H1 (cell line): ENCODE data around the gene PEX1. TPM values are rescaled to one million over a fixed set of nuclear protein-coding genes. Genes with fewer than 3 reads are reported as not detected.

Source experiments
- CHD7 ChIP-seq: fragments of 300-600 bp; sonication (generic); IDR thresholded peaks from 2 replicates; pipeline ENCODE4 v1.7.1; 2012; ENCODE audit warnings: low read length, moderate library complexity, mild to moderate bottlenecking, inconsistent platforms; ENCODE audit not compliant: insufficient replicate concordance
- KDM5A ChIP-seq: fragments of 200-600 bp; IDR thresholded peaks from 2 replicates; pipeline ENCODE4 v1.7.1; 2012; ENCODE audit warnings: mild to moderate bottlenecking, low read length, inconsistent platforms, mixed read lengths
- ZNF274 ChIP-seq: IDR thresholded peaks from 2 replicates; pipeline ENCODE4 v1.7.0; 2012; ENCODE audit warnings: low read length, borderline replicate concordance; ENCODE audit errors: extremely low read depth
- polyA plus RNA-seq, 7 experiments: library from polyadenylated mRNA; depleted of rRNA in 3 of 7; stranded (reverse) in 5 of 7; unstranded in 2 of 7; fragments of >200 nt in 5 of 7; fragments of 200-250 nt in 2 of 7; gene quantifications; 1 replicate in 5 of 7; 2 replicates in 1 of 7; 4 replicates in 1 of 7; pipeline versions ENCODE4 v1.2.1 to v1.2.3, GENCODE V29; 2011 to 2013; ENCODE audit warnings: missing spikeins in 2 of 7, mixed read lengths in 2 of 7
- total RNA-seq: library from RNA; stranded (reverse); fragmentation: NEBNext Ultra II Directional; extraction: Animal tissue kit (Norgen Biotek cat#: 25700); gene quantifications from 2 replicates; pipeline ENCODE4 v1.2.1, GENCODE V29; 2021
- TF ChIP-seq, protein P1 (sequence below), 3 experiments: IDR thresholded peaks; 1 replicate in 2 of 3; 2 replicates in 1 of 3; pipeline versions ENCODE4 v1.5.1 to v1.6.1; 2011; ENCODE audit warnings: low read length in 3 of 3, mild to moderate bottlenecking in 3 of 3, inconsistent platforms in 2 of 3, low read depth in 1 of 3, moderate library complexity in 1 of 3; ENCODE audit not compliant: insufficient read depth in 1 of 3; ENCODE audit errors: control extremely low read depth in 1 of 3

Gene PEX1
- total and polyA plus RNA-seq, 2 of the 8 experiments (the other 6 are each of a cell fraction or from before 2014, with no cell fraction given): 16.4 to 23.9 TPM

DNA sequence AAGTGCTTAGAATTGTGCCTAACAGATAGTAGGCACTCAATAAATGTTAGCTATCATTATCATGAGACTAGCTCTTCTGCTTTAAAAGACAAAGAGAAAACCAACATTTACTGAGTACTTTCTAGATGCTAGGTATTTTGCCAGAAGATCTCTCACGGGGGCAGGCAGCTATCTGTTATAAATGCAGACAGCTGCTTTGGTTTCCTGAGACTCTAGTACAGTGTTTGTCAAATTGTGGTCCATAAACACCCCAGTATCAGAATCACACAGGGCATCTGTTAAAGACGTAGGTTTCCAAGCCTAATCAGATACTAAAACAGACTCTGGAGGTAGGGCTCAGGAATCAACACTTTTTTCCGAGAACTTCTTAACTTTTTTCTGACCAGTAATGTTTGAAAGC is 48.0 kb upstream of the PEX1 start (continued):
- TF ChIP-seq CHD7: no peak
- TF ChIP-seq ZNF274: no peak
- no peak for TF ChIP-seq KDM5A
- TF ChIP-seq, protein P1, sequence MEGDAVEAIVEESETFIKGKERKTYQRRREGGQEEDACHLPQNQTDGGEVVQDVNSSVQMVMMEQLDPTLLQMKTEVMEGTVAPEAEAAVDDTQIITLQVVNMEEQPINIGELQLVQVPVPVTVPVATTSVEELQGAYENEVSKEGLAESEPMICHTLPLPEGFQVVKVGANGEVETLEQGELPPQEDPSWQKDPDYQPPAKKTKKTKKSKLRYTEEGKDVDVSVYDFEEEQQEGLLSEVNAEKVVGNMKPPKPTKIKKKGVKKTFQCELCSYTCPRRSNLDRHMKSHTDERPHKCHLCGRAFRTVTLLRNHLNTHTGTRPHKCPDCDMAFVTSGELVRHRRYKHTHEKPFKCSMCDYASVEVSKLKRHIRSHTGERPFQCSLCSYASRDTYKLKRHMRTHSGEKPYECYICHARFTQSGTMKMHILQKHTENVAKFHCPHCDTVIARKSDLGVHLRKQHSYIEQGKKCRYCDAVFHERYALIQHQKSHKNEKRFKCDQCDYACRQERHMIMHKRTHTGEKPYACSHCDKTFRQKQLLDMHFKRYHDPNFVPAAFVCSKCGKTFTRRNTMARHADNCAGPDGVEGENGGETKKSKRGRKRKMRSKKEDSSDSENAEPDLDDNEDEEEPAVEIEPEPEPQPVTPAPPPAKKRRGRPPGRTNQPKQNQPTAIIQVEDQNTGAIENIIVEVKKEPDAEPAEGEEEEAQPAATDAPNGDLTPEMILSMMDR (IDR thresholded peaks at IDR 0.05; ENCODE audit: control extremely low read depth in 1 of 3, insufficient read depth in 1 of 3, low read depth in 1 of 3, low read length in 3 of 3): no peak
- TF ChIP-seq, all 59 proteins: peak for 0
